Cardiac muscle cell (in vitro differentiated cells and primary cell): ENCODE data around the gene CNTNAP2. TPM values are rescaled to one million over a fixed set of nuclear protein-coding genes. Genes with fewer than 3 reads are reported as not detected.

Source experiments
- DNase-seq, 2 donors: peaks; one replicate each; pipeline versions ENCODE4 v3.0.0 to v3.0.0-alpha.2; 2010 to 2017; ENCODE audit warnings: low read depth in 1 of 2, low spot score in 1 of 2
- H3K27ac ChIP-seq: fragments of 200-600 bp; sonication (generic); 2 replicates; pipeline ENCODE4 v1.5.1; 2016
- H3K27me3 ChIP-seq: fragments of 200-600 bp; sonication (generic); 2 replicates; pipeline ENCODE4 v1.6.0; 2016; ENCODE audit warnings: control low read depth
- H3K36me3 ChIP-seq: fragments of 200-600 bp; sonication (generic); 2 replicates; pipeline ENCODE4 v1.5.1; 2016; ENCODE audit warnings: control low read depth
- H3K4me1 ChIP-seq: fragments of 200-600 bp; sonication (generic); 2 replicates; pipeline ENCODE4 v1.8.1; 2017; ENCODE audit warnings: low read depth, mild to moderate bottlenecking, mixed run types
- H3K4me3 ChIP-seq: fragments of 200-600 bp; sonication (generic); 2 replicates; pipeline ENCODE4 v1.5.1; 2016; ENCODE audit warnings: mild to moderate bottlenecking
- H3K9me3 ChIP-seq: fragments of 200-600 bp; sonication (generic); 2 replicates; pipeline ENCODE4 v1.5.1; 2017; ENCODE audit warnings: low read depth, mild to moderate bottlenecking, control low read depth
- polyA plus RNA-seq: library from polyadenylated mRNA; unstranded; fragments of >200 nt; fragmentation: Nextera tagmentation; extraction: Ambion mirVana; gene quantifications from 2 replicates; pipeline ENCODE4 v1.2.1, GENCODE V29; 2016
- total RNA-seq: library from RNA; depleted of rRNA; stranded (reverse); fragments of >200 nt; gene quantifications from 2 replicates; pipeline ENCODE4 v1.2.3, GENCODE V29; 2016
- TF ChIP-seq, protein P1 (sequence below): IDR thresholded peaks from 2 replicates; pipeline ENCODE4 v1.5.1; 2012; ENCODE audit warnings: low read depth, mild to moderate bottlenecking, low read length

CNTNAP2 gene
- total and polyA plus RNA-seq, 2 experiments from 2014 or later: 4.8 to 5.1 TPM

DNA sequence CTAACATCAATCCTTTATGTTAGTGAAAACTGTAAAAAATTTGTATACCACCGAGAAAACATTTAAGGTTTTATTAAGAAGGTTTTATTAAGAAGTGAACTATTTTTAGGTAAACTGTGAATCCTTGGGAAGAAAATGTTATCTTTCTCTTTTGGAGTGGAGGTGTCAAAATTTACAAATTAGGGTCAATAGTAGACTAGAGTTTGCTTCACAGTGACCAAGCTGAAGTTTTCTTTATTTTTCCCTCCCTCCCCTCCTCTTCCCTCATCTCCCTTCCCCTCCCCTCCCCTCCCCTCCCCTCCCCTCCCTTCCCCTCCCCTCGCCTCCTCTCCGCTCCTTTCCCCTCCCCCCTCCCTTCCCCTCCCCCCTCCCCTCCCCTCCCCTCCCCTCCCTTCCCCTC lies 168.8 kb downstream of the CNTNAP2 start:
- DNase-seq: no peak
- TF ChIP-seq, protein P1, sequence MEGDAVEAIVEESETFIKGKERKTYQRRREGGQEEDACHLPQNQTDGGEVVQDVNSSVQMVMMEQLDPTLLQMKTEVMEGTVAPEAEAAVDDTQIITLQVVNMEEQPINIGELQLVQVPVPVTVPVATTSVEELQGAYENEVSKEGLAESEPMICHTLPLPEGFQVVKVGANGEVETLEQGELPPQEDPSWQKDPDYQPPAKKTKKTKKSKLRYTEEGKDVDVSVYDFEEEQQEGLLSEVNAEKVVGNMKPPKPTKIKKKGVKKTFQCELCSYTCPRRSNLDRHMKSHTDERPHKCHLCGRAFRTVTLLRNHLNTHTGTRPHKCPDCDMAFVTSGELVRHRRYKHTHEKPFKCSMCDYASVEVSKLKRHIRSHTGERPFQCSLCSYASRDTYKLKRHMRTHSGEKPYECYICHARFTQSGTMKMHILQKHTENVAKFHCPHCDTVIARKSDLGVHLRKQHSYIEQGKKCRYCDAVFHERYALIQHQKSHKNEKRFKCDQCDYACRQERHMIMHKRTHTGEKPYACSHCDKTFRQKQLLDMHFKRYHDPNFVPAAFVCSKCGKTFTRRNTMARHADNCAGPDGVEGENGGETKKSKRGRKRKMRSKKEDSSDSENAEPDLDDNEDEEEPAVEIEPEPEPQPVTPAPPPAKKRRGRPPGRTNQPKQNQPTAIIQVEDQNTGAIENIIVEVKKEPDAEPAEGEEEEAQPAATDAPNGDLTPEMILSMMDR: no peak
- Histone ChIP-seq H3K27ac (no peak overlapping the region), H3K27me3 (no peaks in the 10 kb centered on the region), H3K9me3 (no peaks in the 10 kb centered on the region), H3K36me3 (no peaks in the 10 kb centered on the region), H3K4me1 (no peaks in the 10 kb centered on the region), H3K4me3 (no peak overlapping the region)

DNA sequence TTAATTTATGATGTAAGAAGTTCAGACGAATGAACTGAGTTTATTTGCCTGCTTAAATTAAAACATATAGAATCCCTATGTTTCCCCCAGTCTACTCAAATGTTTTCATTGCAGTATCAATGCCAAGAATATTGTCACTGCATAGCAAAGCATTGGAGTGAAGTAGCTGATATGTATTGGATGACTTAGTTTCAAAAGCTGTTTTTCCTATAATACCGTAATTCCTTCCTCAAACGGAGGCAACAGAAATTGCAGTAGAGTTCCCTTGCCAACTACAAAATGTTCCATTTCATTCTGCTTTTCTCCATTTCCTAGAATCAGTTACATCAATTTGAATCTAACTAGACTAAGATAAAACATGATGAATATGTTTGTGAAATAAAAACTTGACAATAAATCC lies 174.1 kb downstream of the CNTNAP2 start:
- Histone ChIP-seq H3K27ac (no peak overlapping the region), H3K27me3 (no peaks in the 10 kb centered on the region), H3K4me1 (no peaks in the 10 kb centered on the region), H3K36me3 (no peaks in the 10 kb centered on the region), H3K9me3 (no peaks in the 10 kb centered on the region), H3K4me3 (no peak overlapping the region)
- TF ChIP-seq, protein P1: no peak
- DNase-seq: no peak

DNA sequence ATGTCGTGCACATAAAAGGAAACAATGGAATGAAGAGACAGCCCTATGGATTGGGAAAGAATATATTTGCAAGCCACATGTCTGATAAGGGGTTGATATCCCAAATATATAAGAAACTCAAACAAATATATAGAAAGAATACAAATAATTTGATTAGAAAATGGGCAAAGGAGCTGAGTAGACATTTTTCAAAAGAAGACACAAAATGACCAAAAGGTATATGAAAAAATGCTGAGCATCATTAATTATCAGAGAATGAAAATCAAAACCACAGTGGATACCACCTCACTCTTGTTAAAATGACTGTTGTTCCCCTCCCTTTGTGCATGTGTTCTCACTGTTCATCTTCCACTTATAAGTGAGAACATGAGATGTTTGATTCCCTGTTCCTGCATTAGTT lies 175.3 kb downstream of the CNTNAP2 start:
- Histone ChIP-seq H3K36me3 (no peaks in the 10 kb centered on the region), H3K4me1 (no peaks in the 10 kb centered on the region), H3K27me3 (no peaks in the 10 kb centered on the region), H3K4me3 (no peak overlapping the region), H3K27ac (no peak overlapping the region), H3K9me3 (no peaks in the 10 kb centered on the region)
- DNase-seq: no peak
- TF ChIP-seq, protein P1: no peak

DNA sequence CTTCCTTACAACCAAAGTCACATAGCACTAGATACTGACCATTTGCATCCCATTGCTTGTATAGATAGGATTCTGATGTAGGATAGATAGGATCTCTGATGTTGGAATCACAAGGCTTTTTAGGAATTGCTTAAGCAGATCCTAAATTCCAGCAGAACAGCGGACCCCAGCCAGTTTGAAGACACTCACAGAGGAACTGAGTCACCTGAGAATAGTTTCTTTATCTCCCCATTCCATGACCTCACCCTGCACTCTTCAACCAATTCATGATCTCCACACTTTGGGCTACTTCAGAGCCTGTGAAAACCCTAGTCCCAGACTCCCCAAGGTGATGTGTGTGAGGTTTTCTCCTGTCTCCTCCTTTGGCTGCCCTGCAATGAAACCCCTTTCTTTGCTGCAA lies 179.4 kb downstream of the CNTNAP2 start:
- Histone ChIP-seq H3K4me1 (no peaks in the 10 kb centered on the region), H3K27ac (no peak overlapping the region), H3K36me3 (no peaks in the 10 kb centered on the region), H3K9me3 (no peaks in the 10 kb centered on the region), H3K27me3 (no peaks in the 10 kb centered on the region), H3K4me3 (no peak overlapping the region)
- TF ChIP-seq, protein P1: no peak
- no peak for DNase-seq

DNA sequence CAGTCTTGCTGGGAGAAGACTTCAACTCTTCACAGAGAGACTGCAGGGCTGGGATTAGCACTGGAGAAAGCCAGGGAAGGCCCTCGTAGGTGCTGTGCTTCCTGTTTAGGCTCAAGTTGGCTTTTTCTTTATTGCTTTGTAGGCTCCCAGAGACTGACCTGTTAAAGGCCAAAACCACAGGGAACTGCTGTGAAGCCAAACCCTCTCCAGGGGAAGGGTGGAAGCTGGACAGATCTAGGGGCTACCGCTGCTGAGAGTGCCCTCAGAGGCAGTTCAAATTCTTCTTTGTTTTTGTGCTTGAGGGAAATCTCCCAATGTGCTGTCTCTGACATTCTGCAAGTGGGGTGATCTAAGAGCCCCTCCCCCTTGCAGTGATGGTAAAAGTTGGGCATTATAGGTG lies 198.4 kb downstream of the CNTNAP2 start:
- Histone ChIP-seq H3K9me3 (no peaks in the 10 kb centered on the region), H3K4me3 (no peak overlapping the region), H3K4me1 (no peaks in the 10 kb centered on the region), H3K27ac (no peak overlapping the region), H3K36me3 (no peaks in the 10 kb centered on the region), H3K27me3 (no peaks in the 10 kb centered on the region)
- TF ChIP-seq, protein P1: no peak
- no peak for DNase-seq

DNA sequence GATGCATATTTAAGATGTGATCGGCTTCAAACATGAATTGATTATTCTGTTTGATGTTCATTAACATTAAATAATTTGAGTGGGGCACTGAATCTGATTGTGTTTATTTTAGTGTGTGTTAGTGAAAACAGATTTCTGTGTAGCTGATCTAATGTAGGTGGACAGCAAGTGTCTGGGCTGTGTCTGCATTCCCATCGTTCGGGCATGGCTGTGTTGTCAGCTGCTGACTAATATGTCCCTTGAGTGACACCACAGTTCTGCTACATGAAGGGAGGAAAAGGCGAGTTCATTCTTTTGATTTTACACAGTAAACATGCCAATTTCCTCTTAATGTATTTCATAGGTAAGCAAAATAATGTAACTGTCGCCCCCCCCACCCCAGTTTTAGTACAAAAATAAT lies 203.0 kb downstream of the CNTNAP2 start:
- Histone ChIP-seq H3K36me3 (no peaks in the 10 kb centered on the region), H3K4me1 (no peaks in the 10 kb centered on the region), H3K9me3 (no peaks in the 10 kb centered on the region), H3K4me3 (no peak overlapping the region), H3K27me3 (no peaks in the 10 kb centered on the region), H3K27ac (no peak overlapping the region)
- TF ChIP-seq, protein P1: no peak
- DNase-seq: peak in 1 of 2 donors; percentile 24
